GM12878 (cell line): ENCODE results near the gene UST.

ENCODE experiments used
- BACH1 ChIP-seq: fragments of 450-650 bp; IDR thresholded peaks from 2 replicates; pipeline ENCODE4 v1.6.1; 2017; ENCODE audit warnings: mild to moderate bottlenecking, borderline replicate concordance
- CTCF ChIP-seq, 3 experiments: IDR thresholded peaks in 2 of 3; conservative IDR thresholded peaks in 1 of 3; 2 replicates each; pipeline ENCODE4 v1.5.1; 2011; ENCODE audit warnings: low read depth in 3 of 3, low read length in 3 of 3, mild to moderate bottlenecking in 3 of 3, control low read depth in 2 of 3, moderate library complexity in 2 of 3, inconsistent platforms in 1 of 3, mixed read lengths in 1 of 3; ENCODE audit not compliant: control insufficient read depth in 2 of 3, insufficient read depth in 1 of 3; ENCODE audit errors: extremely low read depth in 1 of 3
- NFYB ChIP-seq: IDR thresholded peaks from 2 replicates; pipeline ENCODE4 v1.6.1; 2011; ENCODE audit warnings: low read depth, mild to moderate bottlenecking, low read length, improper control_type of control experiment, moderate library complexity; ENCODE audit not compliant: insufficient read depth
- ZNF207 ChIP-seq: fragments of 450-650 bp; IDR thresholded peaks from 2 replicates; pipeline ENCODE4 v1.6.1; 2014; ENCODE audit warnings: antibody characterized with exemption, mild to moderate bottlenecking, borderline replicate concordance

DNA sequence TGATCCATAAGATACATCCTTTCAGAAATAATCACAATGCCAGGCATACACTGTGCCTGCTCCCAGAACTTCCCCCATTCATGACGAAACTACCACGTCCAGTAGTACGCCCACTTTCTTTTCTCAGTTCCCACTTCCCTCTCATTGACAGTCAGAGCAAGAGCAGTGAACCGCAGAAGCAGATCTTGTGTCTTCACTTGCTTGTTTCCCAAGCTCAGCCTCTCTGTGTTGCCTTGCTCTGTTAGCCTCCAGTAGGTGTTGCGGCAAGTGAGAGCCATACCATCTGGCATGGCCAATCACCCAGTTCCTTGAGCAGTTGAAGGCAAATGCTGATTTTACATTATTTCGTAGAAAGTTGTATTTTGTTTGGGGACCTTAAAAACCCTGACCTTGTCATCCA lies 11.7 kb downstream of the UST start:
- TF ChIP-seq NFYB (0 out of 2 replicates have a peak, but pooled peaks have one; percentile 32), CTCF (IDR thresholded peaks at IDR 0.05 in 2 of 3, conservative IDR thresholded peaks at IDR 0.05 in 1 of 3; ENCODE audit: control insufficient read depth in 2 of 3, extremely low read depth in 1 of 3, insufficient read depth in 1 of 3, low read depth in 3 of 3, low read length in 3 of 3) (no peak), BACH1 (peak; percentile 96), ZNF207 (no peak)
